HG03469 (cell line): ENCODE results near the gene TNFRSF19.

ENCODE experiments used
- ATAC-seq: cut with Tn5 transposase; IDR thresholded peaks from one replicate; pipeline ENCODE4 v1.9.1; 2021; ENCODE audit warnings: mild to moderate bottlenecking, moderate library complexity, moderate number of reproducible peaks; ENCODE audit not compliant: unreplicated experiment

TNFRSF19 gene

DNA sequence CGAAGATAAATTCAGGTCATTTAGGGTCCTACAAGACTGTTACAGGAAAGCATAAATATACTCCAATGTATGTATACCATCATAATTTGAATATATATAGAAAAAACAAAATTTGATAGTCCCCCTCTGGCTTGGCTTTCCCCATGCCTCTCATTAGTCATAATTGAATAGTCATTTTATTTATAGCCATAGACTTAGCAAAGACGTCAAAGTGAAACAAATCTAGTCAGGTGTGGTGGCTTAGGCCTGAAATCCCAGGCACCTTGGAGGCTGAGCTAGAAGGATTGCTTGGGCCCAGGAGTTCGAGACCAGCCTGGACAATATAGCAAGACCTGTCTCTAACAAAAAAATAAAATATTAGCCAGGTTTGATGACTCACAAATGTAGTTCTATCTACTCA lies 141.1 kb downstream of the TNFRSF19 start:
- ATAC-seq: no peak

GRCh38 chr13:23714672-23715071 lies 144.5 kb downstream of the TNFRSF19 start:
- ATAC-seq: no peak

- ATAC-seq: no peak
These were observed 145.0 kb downstream of the TNFRSF19 start for GRCh38 chr13:23715092-23715761.

DNA sequence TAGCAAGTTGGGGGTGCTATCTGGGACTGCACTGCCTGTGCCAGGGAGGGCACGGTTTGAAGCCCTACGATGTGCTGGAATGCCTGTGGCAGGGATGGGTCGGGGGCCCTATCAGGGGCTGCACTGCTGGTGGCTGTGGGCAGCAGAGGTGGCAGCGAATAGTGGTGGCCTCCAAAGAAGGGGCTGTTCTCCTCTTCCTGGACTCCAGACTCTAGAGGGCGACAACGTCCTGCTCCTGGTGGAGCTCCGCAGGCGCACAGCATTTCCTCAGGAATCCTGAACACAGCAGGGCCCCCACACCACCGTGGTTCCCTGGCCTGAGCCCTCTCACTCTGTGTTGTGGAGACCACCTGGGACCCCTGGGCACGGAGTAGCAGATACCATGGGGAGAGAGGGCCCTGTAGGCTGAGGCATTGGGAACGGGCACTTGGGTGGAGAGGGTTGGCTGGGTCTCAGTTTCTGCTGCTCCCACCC lies 145.6 kb downstream of the TNFRSF19 start:
- no peak for ATAC-seq

DNA sequence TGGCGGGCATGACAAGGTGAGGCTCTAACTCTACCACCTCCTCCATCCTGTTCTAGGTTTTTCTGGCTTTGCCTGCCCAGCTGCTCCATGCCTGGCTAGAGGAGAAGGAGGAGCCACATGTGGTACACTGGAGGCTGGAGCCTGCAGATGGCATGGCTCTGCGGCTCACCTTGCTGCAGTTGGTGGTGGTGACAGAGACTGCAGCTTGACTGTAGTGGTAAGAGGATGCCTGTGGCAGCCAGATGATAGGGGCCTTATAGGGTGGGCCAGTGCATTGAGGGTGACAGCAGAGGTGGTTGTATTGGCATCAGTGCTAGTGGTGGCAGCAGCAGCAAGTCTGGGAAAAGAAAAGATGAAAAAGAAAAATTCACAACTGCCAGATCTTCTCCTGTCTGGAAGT lies 146.2 kb downstream of the TNFRSF19 start:
- no peak for ATAC-seq

- ATAC-seq: no peak
These were observed 148.8 kb downstream of the TNFRSF19 start for GRCh38 chr13:23718996-23719395.

GRCh38 chr13:23722726-23723453 lies 152.7 kb downstream of the TNFRSF19 start:
- ATAC-seq: no peak

DNA sequence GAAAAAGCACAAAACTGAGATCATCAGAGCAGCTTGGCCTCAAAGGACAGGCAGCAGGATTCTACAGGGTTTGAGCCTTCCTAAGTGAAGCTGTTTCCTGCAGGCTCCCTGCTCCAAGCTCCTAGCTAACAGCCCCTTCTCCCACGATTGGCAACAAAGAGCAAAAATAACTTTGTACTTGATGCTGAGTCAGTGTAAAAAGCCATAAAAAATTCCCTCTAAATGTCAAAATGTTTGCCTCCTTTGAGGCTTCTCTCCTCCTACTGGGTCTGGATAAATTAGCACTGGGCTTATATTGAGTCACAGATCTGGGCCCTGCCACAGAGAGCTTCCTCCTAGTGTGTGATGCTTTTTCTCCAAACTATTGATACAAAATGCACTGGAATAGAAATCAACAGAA lies 153.3 kb downstream of the TNFRSF19 start:
- ATAC-seq: no peak

DNA sequence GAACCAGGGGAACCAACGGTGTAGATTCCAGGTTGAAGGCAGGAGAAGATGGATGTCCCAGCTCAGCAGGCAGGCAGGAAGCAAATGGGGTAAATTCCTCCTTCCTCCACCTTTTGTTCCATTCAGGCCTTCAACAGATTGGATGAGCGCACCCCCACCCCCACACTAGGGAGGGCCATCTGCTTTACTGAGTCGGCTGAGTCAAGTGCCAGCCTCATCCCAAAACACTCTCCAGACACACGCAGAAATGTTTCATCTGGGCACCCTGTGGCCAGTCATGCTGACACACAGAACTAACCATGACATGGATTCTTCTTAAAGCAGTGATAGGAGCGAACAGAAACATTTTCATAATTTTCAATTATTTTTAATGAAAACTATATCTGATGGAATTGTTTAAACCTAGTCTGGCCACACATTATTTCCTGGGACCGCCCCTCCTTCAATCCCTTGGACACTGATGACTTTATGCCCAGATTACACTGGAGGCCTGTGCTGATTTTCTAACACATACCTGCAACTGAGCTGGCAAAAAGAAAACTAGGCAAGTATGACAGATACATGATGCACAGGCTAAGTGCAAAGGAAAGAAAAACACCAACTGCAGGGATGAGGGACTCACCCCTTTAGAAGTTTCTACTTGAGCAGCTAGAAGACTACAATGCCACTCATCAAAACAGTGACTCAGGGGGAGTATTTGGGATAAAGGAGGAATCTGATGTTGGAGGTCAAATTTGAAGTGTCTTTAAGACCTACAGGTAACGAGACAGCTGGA lies 154.2 kb downstream of the TNFRSF19 start:
- no peak for ATAC-seq
